ENCODE data around the gene FSD2.

Gene FSD2

DNA sequence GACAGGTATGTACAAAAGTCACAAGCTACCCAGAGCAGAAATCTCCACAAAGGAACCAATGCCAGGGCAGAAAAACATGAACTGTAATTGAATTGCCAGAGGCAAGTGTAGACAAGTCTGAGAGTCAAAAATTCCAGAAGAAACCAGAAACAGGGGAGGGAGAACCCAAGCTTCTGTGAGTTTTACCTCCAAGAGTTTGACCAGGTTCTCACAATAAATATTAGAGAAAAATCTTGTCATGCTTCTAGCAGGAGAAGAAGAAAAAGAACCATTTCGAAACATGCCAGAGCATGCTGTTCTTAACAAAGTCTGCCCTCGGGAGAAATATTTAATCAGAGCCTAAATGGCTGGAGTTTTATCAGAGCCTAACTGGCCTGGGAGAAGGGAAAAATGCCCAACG lies 63.7 kb downstream of the FSD2 start:
- TF ChIP-seq, protein P1, sequence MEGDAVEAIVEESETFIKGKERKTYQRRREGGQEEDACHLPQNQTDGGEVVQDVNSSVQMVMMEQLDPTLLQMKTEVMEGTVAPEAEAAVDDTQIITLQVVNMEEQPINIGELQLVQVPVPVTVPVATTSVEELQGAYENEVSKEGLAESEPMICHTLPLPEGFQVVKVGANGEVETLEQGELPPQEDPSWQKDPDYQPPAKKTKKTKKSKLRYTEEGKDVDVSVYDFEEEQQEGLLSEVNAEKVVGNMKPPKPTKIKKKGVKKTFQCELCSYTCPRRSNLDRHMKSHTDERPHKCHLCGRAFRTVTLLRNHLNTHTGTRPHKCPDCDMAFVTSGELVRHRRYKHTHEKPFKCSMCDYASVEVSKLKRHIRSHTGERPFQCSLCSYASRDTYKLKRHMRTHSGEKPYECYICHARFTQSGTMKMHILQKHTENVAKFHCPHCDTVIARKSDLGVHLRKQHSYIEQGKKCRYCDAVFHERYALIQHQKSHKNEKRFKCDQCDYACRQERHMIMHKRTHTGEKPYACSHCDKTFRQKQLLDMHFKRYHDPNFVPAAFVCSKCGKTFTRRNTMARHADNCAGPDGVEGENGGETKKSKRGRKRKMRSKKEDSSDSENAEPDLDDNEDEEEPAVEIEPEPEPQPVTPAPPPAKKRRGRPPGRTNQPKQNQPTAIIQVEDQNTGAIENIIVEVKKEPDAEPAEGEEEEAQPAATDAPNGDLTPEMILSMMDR (IDR thresholded peaks at IDR 0.05; ENCODE audit: borderline replicate concordance, insufficient read depth, low read depth, low read length), result no peak
- H3K4me3 ChIP-seq (ENCODE audit: low read depth, low read length), result no peak overlapping the region

DNA sequence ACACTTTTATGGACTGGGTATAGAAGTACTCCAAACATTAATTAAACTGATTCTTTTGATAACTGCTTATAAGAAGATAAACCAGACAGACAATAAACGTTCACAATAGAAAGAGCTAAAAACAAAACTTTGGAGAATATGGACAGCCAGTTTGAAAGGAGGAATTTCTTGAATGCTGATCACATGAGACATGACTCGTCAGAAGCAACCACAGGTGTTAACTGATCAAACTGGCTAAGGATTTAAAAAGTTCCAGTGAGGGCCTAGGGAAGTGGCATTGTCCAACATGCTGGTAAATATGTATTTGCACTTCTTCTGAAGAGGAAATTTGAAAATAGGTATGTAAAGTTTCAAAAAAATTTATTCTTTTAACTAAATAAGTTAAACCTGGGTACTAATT lies 66.8 kb downstream of the FSD2 start:
- TF ChIP-seq, protein P1 (IDR thresholded peaks at IDR 0.05; ENCODE audit: borderline replicate concordance, insufficient read depth, low read depth, low read length), result no peak
- H3K4me3 ChIP-seq (ENCODE audit: low read depth, low read length), result no peak overlapping the region

DNA sequence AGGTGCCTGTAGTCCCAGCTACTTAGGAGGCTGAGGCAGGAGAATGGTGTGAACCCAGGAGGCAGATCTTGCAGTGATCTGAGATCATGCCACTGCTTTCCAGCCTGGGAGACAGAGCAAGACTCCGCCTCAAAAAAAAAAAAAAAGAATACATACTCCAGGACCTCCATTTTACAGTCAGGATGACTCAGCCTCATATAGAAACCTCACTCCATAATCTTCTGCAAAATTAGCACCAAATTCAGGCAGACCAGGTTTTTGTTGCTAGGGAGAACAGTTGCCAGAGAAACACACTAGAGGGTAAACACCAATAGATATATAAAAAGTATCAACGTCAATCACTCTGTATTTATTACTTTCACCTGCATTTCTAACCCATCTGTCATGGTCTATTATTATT lies 67.9 kb downstream of the FSD2 start:
- TF ChIP-seq, protein P1 (IDR thresholded peaks at IDR 0.05; ENCODE audit: borderline replicate concordance, insufficient read depth, low read depth, low read length), result no peak
- H3K4me3 ChIP-seq (ENCODE audit: low read depth, low read length), result no peak overlapping the region

DNA sequence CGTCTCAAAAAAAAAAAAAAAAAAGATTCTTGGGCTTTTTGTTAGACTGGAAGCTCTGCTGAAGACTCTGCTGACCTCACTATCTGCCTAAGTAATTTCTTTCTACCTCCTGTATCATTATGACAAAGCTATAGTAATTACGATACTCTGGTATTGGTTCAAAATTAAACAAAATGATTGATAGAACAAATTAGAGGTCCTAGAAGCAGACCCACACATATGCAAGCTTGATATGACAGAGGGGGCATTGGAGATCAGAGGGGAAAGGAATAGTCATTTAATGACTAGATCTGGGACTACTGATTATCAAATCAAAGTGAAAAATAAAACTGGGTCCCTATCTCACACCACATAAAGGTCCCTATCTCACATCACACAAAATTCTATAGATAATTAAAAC lies 74.3 kb downstream of the FSD2 start:
- TF ChIP-seq, protein P1 (IDR thresholded peaks at IDR 0.05; ENCODE audit: borderline replicate concordance, insufficient read depth, low read depth, low read length), result no peak
- no peak overlapping the region for H3K4me3 ChIP-seq (ENCODE audit: low read depth, low read length)

DNA sequence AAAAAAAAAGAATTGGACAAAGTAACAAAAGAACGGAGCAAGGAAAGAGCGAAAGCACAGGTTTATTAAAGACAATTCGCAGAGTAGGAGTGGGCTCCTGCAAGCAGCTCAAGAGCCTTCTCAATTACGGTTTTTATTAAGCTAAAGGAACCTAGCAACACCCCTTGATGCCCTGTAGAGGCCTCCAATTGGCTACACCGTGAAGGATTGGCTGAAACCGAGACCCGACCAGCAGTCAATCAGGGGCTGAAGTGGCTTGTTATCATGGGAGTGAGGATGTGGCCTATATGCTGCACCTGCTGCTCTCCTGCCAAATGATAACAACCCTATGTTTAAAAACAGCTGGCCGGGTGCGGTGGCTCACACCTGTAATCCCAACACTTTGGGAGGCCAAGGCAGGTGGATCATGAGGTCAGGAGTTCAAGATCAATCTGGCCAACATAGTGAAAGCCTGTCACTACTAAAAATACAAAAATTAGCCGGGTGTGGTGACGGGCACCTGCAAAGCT lies 75.8 kb downstream of the FSD2 start:
- TF ChIP-seq, protein P1 (IDR thresholded peaks at IDR 0.05; ENCODE audit: borderline replicate concordance, insufficient read depth, low read depth, low read length), result no peak
- no peak overlapping the region for H3K4me3 ChIP-seq (ENCODE audit: low read depth, low read length)

DNA sequence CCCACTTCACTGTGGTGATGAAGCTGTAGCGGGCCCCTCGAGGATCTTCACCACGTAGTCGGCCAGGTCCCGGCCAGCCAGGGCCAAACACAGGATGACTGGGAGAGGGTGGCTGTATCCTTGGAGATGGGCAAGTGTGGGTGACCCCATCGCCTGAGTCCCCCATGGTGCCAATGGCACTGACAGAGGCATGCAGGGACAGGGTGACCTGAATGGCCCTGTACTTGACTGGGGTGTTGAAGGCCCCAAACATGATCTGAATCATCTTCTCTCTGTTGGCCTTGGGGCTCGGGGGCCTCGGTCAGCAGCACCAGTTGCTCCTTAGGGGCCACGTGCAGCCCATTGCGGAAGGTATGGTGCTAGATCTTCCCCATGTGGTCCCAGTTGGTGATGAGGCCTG lies 79.1 kb downstream of the FSD2 start:
- TF ChIP-seq, protein P1 (IDR thresholded peaks at IDR 0.05; ENCODE audit: borderline replicate concordance, insufficient read depth, low read depth, low read length), result no peak

DNA sequence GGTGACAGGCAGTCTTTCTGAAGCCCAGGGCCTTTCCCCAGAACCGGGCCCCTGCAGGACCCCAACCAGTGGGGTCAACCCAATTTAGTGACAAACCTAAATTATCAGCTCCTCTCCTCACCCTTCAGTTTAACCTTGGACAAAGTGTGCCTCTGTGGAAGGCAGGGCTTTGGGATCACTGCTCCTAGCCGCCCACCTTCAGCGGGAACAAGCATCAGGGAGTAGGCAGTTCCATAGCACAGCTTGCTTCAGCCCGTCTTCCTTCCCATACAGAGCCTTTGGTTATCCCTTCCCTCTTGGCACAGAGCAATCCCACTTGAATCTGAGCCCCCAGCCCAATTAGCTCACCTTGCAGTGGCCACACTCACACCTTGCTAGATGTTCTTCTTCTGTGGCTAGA lies 90.9 kb downstream of the FSD2 start:
- H3K4me3 ChIP-seq (ENCODE audit: low read depth, low read length), result no peak overlapping the region
- TF ChIP-seq, protein P1 (IDR thresholded peaks at IDR 0.05; ENCODE audit: borderline replicate concordance, insufficient read depth, low read depth, low read length), result no peak

More for the DNA sequence above, 79.1 kb downstream of the FSD2 start:
- H3K4me3 ChIP-seq (ENCODE audit: low read depth, low read length), result no peak overlapping the region
